ENCODE results near the gene NTPCR. TPM values are rescaled to one million over a fixed set of nuclear protein-coding genes. Genes with fewer than 3 reads are reported as not detected.

The NTPCR gene
- total RNA-seq, 1 donor from 2014 or later: 15.2 TPM

Other genes starting within 250 kb of the NTPCR start
- gene MAP10, start 145.2 kb upstream of the NTPCR start, total RNA-seq: 1.3 TPM in 2 replicates

Data from glomerular endothelial cell (primary cell).